Activated naive CD8-positive, alpha-beta T cell treated with anti-CD3 and anti-CD28 coated beads, Interleukin-2, amount 50 U/mL, for 16 hours (primary cell): ENCODE data around the gene PRR33.
"Not testable (repeated sequence)": the region's sequence is repeated elsewhere in the genome, so short reads cannot be mapped to it uniquely, and the experiment has no call there.

Source experiments
- DNase-seq: peaks from one replicate; pipeline ENCODE4 v3.0.0-alpha.2; 2020; ENCODE audit warnings: low read depth, low spot score

PRR33 gene

GRCh38 chr11:1891831-1892115, at the start of gene PRR33:
TSS of gene PRR33 (minus strand) at chr11:1891895. CDS start at chr11:1890584, 1,311 bp downstream.
- no peak for DNase-seq

DNA sequence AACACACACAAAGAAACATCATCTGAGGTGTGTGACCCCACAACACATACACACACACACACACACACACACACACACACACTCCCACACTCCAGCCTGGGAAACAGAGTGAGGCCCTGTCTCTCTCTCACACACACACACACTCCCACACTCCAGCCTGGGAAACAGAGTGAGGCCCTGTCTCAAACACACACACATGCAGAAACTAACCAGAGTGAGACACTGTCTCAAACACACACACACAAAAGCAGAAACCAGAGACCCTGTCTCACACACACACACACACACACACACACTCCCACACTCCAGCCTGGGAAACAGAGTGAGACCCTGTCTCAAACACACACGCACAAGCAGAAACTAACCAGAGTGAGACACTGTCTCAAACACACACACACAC, 48.1 kb upstream of the PRR33 start:
- DNase-seq = not testable (repeated sequence)

DNA sequence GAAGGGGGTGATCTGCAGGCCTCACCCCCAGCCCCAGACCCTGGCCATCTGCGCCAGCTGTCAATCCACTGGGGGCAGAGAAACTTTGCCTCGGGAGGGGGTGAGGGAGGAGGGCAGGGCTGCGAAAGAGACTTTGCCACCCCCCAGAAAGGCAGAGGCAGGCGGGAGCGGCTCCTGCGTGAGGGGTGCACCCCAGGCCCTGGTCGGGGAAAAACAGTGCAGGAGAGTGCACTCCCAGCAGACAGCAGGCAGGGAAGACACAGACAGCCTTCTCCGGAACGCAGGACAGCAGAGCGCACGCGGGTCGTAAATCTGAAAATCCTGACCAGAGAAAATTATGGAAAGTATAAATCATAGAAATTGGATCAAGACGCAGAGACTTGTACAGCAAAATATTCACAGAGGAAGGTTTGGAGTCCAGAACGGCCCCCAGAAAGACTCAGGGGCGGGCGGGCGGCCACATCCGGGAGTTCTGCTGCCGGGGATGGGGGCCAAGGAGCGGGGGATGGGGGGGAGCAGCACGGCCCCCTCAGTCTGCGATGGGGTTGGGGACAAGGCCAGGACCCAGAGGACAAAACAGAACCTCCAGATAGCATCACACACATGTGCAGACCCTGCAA, 47.4 kb upstream of the PRR33 start:
- no peak for DNase-seq

DNA sequence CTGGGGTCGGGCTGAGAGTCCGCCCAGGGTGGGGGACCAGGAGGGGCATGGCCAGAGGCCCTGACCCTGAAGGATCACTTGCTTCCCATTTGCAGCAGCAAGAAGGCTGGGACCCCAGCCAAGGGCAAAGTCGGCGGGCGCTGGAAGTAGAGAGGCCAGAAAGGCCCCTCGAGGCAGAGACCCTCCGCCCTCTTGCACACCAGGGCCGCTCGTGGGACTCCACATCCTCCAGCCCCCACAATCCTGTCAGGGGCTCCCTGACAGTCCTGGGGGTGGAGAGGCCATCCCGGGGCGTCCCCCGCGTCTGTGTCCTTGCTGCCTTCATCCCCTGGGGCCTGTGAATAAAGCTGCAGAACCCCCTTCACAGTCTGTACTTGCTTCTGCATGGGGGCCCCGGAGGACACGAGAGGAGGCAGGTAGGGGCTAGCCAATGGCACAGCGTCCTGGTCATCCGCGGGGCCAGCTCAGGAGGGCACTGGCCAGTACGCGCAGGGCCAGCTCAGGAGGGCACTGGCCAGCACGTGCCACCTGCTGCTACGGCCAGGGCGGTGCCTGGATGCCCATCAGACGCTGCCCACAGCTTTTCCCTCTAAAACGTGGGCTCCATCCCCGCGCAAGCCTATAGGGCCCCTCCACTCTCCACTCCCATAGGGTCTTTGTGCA, 46.8 kb upstream of the PRR33 start:
- no peak for DNase-seq

- DNase-seq = no peak
These were observed 46.1 kb upstream of the PRR33 start for GRCh38 chr11:1937616-1938342.

DNA sequence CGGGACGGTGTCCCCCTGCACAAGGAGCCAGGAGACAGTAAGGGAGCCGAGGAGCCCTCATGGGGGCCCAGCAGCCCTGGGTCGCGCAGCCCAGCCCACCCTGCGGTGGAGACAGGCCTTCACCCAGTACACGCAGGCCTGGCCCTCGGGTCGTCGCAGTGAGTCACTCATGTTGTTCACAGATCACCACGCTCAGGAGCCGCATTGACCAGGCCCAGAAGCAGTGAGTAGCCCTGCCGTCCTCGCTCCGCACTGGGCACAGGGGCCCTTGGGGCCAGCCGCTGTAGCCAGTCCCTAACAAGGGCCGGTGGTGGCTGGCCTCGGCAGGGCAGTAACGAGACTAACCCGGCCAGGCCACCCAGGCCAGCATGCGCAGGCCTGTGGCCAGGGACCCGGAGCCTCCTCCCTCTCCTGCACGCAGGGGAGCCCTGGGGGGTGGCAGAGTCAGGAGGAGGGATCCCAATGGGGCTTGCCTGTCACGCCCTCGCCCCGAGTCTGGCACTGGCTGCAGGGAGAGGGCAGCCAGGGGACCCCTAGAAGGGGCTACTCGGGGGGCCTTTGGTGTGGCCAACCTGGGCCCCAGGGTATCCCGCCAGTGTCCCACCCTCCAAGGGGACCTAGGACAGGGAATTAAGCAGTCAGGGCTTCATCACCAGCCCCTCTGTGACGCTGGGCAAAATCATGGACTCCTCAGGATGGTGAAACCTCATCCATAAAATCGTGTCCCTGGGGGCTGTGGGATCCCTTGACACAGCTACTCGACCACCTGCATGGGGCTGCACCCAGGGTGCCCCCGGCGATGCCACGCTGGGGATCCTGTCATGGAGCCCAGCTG, 45.3 kb upstream of the PRR33 start:
- DNase-seq = no peak

DNA sequence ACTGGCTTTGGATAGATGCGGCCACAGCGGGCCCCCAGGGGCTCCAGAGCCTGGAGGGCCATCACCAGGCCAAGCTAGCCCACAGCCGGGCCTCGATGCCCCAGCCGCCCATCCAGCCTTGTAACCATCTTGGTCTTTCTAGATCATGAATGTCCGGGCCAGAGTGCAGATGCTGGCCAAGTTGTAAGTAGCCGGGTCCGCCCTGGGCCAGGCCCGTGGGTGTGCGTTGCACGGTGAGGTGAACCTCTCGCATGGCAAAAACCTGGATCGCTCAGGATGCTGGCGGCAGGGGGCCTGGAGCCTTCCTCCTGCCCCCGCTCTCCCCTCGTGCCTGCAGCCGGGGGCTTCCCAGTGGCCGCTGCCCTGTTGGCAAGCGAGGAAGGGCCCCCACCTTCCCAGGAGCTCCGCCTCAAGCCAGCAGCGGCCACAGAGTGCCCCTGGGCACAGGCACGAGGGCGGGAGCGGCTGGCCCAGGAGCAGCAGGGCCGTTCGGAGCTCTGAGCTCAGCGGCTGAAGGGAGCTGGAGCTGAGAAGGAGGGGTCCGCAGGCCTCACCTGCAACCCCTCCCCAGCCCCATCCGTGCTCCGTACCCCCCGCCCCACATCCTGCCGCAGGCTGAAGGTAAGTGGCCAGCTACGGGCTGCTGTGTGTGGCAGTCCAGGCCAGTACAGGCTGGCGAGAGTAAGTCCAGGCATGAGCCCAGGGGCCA, 44.5 kb upstream of the PRR33 start:
- DNase-seq = no peak

DNA sequence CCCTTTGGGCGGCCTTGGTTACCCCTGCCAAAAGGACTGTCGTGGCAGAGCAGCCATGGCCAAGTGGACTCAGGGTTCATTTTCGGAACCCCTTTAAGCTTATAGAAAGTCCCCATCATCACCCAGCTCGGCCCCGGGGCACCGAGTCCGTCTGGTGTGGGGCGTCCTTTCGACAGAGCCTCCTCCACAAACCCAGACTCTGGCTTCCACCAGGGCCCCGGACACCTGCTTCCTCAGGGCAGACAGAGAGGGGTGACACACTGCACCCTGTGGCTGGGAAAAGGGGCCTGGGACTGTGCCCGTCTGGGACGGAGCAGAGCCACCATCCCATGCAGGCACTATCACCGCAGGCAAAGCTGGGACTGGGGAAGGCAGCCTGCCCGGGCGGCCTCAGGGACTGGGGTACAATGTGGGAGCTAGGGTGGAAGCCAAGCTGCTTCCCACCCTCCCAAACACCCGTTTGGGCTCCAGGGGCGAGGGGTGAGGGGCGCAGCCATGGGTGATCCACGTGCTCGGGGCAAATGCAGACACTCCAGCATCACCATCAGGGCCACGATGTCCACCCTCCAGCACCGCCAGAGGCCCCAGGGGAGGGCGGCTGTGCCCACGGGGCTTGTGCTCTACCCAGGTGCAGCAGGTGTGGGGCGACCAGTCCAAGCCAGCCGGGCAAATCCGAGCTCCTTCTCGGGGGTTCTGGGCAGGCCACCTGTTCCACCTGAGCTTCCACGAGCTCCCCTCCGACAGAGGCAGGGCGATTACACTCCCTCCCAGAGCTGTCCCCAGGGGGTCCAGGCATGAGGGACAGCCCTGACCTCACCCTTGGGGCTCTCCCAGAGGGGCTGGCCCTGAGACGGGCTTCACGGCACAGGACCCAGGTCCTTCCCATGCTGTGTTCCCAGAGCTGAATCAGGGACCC, 43.7 kb upstream of the PRR33 start:
- no peak for DNase-seq

DNA sequence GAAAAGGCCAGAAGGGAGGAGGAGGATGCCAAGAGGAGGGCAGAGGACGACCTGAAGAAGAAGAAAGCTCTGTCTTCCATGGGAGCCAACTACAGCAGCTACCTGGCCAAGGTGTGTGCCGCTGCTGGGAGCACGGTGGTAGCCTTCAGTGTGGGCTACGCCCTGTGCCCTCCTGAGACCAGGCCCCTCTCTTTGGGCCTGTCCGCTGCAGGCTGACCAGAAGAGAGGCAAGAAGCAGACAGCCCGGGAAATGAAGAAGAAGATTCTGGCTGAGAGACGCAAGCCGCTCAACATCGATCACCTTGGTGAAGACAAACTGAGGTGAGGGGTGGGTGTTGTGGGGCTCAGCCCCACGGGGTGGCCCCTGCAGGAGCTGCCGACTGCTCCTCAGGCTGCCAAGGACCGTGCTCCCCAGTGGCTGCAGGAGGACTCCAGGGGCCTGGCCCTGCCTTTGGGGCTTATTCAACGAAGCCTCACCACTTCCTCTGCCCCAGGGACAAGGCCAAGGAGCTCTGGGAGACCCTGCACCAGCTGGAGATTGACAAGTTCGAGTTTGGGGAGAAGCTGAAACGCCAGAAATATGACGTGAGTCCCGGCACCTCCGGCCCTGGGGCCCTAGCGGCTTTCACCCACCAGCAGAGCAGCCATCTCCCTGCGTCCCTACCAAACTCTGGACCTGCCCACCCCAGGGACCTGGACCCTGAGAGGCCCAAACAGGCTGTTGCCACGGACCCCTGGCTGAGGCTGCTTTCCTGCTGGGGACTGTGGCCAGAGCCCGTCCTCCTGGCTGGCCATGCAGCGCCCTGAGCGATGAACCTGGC, 42.9 kb upstream of the PRR33 start:
- DNase-seq = no peak

GRCh38 chr11:1933416-1934334, 42.0 kb upstream of the PRR33 start:
- DNase-seq = no peak

DNA sequence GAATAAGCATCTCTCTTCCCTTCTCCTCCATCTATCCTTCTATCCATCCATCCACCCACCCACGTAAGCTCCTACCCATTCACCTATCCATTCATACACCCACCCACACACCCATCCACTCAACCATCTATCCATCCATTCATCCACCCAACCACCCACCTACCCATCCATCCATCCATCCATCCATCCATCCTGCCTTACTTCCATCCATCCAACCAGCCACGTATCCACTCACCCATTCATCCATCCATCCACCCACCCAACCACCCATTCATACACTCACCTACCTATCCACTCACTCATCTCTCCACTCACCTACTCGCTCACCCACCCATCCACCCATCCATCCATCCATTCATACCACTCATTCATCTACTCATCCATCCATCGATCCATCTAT, 41.0 kb upstream of the PRR33 start:
- DNase-seq = no peak

DNA sequence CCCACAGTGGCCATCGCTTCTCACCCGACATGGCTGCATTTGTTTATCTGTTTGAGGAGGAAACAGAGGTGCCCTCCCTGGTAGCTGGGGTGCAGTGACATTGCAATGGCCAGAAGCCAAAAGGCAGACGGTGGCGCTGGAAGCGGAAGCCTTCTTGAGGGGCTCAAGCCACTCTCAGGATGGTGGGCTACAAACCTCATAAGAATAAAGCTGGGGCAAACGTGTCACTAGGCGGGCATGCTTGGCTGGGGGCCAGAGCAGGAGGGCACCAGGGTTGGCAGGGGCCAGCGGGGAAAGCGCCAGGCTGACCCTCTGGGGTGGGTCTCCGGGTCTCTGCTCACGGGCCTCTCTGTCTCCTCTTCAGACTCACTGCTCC, 40.4 kb upstream of the PRR33 start:
- DNase-seq = no peak

DNA sequence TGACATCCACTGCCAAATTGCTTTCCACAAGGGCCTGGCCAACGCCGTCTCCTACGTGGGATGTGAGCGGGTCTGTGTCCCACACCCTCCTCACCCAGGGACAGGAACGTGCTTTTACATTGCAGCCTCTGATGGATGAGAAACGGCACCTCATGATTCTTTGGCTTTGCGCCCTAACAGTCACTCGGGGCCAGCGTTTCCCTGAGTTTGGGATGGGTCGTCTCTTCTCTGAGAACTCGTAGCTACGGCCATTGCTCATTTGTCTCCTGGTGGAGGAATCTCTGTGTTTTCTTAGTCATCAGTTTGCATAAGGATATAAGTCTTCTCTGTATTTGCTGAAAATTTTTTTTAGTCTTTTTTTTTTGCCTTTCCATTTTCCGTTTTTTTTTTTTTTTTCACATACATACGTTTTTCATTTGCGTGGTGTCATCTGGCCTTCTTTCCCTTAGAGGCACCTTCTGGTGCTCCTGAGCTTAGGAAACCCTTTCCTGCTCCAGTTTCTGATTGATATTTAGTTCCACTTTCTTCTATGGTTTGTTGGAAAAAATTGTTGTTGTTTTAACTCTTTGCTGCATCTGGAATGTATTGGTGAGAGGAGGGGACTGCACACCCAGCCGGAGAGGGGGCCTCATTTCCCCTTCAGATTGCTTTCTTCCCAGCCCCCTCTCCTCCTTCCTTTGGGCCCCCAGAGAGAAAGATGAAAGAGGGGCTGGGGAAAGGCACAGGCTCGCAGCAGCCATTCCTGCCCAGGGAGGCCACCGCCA, 39.8 kb upstream of the PRR33 start:
- DNase-seq = no peak

DNA sequence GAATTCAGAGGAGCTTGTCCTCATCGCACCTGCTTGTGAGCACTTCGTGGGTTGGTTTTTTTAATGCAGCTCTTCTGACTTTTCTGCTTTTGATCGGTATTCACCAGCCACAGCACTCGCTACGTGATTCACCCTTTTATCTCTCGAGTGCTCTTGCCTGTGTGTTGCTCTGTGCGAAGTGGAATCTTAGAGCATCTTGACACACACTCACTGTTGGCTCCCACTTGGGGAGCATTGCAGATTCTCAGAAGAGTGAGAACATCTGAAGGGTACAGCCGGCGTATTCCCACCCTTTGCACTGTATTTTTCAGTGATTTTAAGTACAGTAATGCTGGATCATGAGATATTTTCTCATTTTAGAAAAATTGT, 38.8 kb upstream of the PRR33 start:
- DNase-seq = no peak

GRCh38 chr11:1929621-1930461, 38.1 kb upstream of the PRR33 start:
- no peak for DNase-seq

DNA sequence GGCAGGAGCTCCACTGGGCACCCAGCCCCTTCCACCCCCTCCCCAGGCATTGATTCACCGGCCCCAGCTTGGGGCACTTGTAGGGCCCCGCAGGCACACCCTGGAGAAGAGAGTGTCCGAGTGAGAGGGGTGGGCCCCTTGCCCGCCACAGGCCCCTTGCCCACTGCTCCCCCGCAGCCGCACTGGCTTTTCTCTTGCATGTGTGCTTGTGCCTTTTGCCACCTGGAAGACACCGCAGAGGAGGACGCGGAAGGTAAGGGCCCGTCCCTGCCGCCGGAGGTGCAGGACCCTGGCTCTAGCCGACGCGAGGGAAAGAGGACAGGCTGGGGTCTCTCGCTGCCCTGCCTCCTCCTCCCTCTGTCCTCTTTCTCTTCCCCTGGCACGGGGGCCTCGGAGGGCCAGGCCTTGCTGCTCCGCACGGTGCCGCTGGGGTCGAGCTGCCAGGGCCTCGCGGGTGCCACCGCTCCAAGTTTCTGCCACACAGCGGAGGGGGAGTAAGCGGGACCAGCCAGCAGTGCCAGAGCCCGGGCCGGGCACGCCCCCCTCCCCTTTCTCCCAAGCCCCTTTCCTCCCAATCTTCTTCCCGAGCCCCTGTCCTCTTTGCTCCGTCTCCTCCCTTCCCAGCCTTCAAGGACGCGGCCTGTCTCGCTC, 37.3 kb upstream of the PRR33 start:
- no peak for DNase-seq

DNA sequence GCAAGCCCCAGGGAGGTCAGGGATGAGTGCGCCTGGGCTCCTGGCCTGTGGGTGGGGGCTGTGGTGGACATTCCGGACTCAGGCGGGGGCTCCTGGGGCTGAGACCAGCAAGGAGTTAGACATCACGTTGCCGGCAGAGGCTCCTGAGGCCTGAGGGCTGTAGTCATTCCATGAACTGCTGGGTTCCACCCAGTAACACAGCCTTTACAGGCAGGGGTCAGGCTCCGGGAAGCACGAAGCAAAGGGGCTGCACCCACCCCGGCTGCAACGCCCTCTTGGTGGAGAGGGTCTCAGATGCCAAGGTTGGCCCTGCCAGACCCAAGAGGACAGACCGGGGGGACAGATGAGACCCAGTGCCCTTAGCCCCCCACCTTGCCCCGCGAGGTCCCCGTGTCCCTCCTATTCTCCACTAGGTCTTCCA, 36.8 kb upstream of the PRR33 start:
- DNase-seq = no peak
